ENCODE results near the gene TFF3.

Gene TFF3

DNA sequence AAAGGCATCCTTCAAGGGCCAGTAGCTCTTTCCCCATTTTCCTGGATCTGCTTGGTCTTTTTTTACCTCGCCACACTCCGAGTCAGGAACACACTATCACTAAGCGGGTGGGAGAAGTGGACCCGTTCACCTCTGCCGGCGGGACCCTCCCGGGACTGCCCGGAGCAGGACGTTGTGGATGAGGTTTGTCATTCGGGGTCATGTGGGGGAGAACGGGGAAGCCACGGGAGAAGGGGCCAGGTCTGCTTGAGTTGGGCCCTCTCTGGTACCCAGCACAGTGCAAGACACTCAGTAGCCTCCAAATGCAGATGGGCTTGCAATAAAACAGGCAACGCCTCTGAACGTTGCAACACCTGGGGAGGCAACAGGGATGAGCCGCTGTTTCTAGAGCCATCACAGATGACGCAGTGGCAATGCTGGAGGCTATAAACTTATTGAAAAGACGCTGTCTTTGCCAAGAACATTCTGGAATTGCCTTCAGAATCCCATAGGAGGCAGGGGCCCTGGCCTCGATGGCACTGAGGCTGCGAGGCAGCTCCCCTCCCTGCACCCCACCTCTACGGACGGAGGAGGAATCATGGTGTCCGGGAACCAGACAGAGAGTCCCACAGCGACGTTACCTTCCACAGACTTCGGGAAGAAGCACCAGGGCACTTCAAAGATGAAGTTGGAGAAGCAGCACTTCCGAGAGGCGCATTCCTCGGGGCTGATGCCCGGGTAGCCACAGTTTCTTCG, 31.8 kb upstream of the TFF3 start:
- no peak for DNase-seq

DNA sequence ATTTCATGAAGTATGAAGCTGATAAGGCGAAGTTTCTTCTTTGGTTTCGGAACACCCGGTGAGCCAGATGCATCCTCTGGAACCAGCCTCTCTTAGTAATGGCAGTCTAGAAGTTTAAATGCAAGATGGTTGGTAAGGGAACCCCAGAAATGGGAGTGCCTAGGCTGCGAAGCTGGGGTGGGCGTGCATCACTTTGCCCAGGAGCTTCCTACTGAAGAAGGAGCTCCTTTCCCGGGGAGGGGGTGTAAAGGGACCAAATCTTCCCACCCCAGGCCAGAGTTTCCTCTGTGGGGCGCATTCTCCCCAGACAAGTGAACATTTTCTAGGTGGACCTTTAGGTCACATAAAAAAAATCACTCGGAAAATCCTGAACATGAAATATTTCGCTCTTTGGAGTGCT, 31.2 kb upstream of the TFF3 start:
- DNase-seq = no peak

DNA sequence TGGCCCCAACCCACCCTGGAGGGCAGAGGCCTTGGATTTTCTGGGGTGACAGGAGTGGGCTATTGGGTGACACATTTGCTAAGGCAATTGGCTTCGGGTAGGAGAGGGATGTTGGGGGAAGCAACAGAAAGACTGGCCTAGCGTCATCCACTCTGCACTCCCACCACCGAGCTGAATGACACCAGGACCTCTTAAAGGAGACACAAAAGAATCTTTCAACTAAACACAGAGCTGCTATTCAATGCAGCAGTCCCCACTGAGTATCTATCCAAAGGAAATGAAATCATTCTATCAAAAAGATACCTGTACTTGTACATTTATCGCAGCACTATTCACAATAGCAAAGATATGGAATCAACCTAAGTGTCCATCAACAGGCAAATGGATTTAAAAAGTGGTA, 29.4 kb upstream of the TFF3 start:
- DNase-seq = no peak

DNA sequence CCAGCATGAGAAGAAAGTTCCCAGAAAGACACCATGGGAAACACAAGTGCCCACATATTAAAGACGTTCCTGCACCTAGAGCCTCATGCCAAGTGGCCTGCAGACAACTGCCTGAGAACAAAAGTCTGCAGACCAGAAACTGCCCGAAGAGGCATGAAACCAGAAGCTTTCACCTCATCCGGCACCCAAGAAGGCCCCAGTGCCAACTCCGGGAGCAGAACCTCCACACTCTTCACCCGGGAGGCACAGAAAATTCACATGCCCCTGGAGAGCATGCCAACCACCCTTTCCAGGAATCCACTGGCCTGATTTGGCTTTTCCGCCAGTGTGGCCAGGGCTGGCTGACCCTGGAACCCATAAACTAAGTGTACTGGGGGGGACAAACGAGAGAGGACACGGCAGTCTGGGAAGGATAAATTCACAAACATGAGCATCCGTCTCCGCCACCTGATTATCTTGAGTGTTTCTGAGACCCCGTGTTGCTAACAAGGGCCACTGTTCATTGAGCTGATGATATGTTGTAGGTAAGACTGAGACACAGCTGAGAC, 28.8 kb upstream of the TFF3 start:
- DNase-seq = no peak

DNA sequence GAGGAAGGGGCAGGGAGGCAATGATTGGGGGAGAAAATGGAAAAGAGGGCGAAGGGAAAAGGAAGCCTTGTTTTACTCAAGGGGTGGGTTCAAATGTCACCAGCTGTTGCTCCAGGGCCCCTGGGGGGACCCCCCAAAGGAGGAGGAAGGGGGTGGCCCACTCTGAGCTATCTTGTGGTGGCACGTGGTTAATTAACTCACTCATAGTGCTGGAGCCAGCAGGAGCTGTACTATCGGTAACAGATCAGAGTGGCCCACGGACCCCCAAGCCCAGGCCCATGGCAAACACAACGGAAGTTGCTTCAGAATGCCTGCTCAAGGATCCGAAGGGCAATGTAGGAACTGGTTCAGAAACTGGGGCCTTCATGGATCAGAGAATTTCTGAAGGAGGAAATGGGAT, 28.3 kb upstream of the TFF3 start:
- no peak for DNase-seq

DNA sequence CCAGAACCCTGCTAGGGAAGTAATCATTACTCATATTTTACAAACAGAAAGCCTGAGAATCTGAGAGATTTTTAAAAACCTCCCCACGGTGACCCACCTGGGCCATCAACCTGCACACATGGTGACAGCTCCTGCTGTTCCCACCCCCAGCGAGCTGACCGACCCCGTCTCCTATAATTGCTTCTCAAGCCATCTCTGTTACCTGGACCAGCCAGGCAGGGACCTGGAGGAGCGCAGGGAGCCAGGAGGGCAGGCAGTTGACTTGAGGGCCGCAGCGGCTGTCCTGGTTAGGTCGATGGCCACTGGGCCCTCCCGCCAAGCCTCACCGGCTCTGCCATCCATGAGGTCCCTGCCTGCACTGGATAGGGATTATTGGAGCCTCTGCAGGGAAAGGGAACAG, 27.9 kb upstream of the TFF3 start:
- DNase-seq = no peak

DNA sequence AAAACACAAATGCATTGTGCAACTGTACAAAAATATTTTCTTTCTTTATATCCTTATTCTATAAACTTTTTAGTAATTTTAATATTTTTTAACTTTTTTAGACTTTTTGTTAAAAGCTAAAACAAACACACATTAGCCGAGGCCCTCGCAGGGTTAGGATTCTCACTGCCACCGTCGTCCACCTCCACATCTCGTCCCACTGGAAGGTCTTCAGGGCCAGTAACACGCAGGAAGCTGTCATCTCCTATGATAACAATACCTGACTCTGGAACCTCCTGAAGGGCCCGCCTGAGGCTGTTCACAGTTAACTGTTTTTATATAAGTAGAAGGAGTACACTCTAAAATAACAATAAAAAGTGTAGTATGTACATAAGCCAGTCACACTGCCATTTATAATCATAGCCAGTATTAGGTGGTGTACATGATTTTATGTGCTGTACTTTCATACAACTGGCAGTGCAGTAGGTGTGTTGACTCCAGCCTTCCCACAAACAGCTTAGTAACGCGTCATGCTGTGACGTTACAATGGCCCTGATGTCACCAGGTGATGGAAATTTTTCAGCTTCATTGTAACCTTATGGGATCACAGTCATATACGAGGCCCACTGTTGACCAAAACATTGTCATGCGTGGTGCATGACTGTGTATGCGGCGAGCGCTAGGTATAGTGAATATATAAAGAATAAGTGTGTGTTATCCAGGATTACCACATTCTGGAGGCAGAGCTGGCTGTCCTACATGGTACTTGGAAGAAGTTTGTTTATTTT, 26.8 kb upstream of the TFF3 start:
- no peak for DNase-seq

DNA sequence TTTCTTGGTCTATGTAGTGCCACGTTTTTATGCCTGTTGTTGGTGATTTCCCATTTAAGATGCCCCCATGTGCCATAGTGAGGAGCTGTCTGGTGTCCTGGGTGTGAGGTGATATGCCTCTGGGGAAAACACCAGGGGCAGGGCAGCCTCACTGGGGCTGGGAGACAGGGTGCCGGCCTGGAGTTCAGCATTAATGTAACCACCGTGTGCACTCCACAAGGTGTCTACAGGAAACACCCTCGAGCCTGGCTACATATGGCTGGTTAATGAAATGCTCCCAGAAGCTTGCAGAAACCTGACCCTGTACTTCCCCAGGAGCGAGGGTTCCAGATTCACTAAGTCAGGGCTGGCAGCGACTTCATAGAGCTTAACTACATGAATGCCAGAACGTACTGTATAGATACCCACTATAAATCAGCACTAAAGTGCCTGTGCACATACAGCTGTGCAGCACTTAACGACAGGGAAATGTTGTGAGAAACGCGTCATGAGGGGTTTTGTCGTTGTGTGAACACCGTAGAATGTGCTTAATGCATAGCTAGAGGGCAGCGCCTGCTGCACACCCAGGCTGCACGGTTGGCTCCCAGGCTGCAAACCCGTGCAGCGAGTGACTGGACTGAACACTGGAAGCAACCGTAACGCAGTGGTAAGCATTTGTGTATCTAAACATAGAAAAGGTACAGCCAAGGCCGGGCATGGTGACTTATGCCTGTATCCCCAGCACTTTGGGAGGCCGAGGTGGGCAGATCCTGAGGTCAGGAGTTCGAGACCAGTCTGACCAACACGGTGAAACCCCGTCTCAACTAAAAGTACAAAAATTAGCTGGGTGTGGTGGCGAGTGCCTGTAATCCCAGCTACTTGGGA, 25.2 kb upstream of the TFF3 start:
- DNase-seq = no peak

DNA sequence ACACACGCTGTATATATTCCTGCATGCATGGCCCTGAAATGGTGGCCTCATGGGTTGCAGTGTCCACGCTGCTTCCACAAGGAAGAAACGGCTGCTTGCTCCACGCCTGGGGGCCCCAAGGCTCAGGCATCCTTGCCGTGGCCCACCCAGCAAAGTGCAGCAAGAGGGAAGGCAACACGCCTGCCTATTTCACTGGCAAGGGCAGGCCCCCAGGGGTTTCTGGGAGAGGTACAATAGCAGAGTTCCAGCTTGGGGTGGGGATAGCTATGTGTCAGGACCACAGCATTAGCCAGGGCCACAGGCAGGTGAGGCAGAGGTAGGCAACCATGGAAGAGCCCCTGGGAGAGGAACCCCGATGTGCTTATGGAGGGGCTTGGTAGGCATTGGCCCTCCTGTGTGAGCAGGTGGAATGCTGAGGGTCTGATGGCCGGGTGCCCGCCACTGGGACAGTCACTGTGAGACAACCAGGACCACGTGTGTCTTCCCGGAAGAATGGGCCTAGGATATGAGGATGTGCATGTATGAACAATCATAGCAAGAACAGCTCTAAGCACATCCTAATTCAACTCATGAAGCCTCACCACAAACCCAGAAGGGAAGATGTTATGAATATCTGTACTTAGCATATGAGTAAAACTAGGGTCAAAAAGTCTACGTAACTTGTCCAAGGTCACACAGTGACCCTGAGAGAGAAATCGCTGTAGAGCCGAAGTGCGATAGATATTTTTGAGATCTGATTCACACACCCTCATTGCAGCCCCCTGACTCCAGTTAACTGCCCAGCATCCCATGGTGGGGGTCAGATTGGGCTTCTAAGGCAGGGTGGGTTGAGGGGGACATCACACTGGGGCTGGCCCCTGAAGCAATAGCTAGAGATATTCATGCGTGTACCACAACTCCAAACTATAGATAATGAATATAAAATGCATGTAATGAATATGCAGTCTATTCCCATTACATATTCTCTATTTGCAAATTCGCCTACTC, 23.8 kb upstream of the TFF3 start:
- no peak for DNase-seq

DNA sequence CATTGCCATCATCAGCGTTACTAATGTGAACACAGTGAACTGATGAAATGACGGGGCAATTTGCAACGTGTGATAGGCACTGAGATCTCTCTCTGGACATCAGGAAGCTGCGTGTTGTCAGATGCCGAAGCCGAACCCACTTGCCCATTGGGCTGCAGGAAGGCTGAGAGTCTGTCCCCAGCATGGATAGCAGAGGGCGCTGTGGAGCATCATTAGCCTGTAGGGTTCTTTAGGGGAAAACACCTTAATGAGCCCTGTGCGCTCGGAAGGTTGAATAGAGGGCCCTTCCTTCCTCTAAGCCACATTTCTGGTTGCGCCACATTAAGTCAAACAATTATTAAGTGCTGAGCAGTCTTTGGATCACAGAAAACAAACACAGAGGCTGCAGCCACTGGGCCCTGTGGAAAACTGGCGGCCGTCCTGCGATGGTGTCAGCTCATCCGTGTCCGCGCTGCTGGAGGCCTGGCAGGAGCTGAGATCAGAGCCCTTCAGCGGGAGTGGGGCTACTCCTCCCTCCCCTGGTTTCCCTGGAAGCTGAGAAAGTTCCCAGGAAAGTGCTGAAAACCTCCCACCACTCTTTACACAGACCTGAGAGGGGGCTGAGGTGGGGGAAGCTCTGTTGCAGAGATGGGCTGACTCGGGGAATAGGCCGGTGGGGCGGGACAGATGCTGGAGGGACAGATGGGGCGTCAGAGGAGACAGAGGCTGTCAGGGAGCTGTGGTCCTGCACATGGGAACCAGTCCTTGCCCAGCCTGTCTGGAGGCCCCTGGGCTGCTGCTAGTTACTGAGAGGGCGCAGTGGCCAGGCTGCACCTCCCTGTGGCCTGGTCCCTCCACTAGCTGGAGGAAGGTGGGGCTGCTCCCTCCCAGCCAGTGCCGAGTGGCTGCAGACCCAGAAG, 22.9 kb upstream of the TFF3 start:
- peak; percentile 84 for DNase-seq

DNA sequence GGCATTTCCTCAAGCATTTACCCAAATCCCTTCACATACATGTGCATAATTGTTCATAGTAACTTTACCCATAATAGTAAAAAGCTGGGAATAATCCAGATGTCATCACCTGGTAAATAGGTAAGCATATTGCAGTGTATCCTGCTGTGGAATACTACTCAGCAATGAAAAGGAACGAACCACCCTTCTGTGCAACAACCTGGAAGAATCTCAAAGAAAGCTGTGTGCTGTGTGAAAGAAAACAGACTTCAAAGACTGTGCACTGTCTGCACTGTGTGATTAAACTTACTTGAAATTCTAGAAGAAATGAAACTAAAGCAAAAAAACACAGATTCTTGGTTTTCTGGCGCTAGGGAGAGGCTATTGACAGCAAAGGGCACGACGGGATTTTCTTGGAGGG, 22.1 kb upstream of the TFF3 start:
- no peak for DNase-seq

DNA sequence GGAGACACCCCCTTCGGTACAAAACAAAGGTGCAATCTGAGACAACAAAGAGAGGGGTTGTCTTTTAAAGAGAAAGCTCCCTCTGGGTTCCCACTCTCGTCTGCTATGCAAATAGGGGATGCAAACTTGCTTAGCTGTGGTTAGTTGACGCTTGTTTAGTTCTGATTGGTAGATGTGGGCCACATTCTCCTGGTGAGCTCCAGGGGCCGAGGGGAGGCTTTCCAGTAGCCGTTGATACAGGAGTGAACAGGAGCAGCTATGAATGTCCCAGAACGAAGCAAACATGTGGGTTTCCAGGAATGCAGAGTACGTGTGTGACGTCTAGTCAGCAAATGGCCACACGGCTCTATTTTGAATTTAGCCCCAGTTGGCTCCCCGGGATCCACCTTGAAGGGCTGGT, 20.8 kb upstream of the TFF3 start:
- DNase-seq = peak; percentile 34

DNA sequence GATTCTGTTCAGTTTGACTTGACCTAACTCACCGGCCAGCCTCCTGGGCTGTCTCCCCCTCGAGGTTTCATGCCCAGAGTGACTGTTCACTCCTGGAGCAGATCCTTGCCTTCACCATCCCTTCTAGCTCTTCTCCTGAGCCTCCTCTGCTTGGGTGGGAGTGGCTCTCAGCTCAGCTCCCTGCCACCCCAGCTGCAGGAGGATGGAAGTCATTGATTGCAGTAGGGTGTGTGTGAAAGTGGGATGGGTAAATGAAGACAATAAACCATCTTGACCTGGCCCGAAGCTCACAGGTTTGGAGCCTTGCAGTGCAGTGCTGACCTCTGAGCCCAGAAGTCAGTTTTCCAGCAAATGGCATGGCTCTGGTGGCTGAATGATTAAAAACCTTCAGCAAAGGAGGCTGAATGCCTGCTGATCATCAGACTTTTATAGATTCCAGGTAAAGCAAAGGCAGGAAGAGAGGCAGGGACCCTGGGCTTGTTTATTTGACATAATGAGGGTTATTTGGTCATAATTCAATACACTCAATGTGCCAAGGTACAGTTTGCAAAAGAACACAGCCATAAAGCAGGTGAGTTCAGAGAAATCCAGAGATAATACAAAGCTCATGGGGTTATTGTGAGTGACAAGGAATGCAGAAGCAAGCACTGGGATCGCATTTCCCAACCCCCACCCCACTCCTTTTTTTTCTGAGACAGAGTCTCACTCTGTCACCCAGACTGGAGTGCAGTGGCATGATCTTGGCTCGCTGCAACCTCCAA, 17.5 kb upstream of the TFF3 start:
- DNase-seq = no peak

DNA sequence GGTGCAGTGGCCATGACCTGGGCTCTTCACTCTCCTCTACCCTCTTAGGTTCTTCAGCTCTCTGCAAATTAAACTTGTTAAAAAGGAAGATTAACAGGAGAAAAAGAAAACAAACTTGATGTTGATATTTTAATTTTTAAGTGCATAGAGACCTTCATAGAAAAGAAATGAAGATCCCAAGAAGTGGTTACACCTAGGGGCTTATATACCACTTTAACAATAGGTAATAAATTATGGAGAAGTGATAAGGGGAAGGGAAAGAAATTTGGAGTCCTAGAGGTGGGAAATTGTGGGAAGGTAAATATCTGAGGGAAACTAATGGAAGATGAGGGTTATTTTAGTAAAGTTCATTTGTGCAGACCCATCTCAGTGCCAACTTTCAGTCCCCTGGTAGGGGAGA, 16.5 kb upstream of the TFF3 start:
- no peak for DNase-seq

DNA sequence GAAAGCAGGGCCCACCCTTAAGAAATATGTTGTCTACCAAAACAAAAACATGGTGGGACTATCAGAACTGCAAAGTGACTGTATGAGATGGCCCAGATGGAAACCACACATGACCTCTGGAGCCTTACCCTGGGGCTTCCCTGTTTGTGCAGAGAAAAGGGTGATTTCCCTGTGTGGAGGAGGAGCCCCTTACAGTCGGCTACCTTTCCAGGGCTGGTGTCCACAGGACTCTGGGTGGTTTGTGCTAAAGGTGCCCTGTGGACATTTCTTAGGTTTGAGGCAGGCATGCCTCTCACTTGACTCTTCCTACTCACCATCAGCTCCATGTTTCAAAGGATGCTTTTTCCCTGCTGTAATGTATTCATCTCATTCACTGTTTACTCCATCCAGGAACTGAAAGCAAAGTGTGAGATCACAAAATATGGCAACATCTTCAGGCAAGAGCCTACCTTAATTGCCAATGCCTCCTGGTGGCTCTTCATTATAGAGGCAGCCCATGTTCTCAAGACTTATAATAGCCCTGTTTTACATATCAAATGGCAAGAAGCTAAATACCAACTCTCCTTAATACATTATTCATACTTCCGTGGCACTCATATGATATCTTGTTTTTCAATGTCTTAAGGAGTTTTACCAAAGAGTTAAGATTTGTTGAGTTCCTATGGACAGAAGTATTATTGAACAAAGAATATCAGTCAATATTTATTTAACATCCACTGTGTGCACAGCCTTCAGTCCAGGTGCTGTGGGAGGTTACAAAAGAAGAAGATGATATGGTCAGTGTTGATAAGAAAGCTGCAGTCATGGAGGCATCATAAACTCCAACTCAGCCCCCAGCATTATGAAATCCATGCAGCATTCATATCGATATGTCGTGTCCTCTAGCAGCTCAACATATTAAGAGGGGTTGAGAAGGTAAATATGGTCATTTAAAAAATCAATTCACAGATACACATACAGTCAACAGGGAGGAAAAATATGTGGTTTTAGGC, 15.5 kb upstream of the TFF3 start:
- no peak for DNase-seq

DNA sequence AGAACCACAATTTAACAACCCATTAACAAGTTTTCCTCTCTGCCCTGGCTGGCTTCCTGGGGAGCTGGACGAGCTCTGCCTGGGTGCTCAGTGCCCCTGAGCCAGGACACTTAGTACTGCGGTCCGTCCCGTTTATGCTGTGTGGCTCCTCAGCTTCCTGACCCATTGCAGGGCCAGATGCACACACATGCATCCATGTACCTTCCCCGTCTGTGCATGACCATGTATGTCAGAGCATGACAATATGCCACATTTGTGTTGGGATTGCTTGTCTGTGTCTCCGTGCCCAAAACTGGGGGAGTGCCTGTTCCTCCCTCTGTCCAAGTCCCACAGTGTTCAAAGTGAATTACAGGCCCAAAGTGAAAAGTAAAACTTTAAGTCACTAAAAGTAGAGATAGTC, 9.7 kb upstream of the TFF3 start:
- no peak for DNase-seq

DNA sequence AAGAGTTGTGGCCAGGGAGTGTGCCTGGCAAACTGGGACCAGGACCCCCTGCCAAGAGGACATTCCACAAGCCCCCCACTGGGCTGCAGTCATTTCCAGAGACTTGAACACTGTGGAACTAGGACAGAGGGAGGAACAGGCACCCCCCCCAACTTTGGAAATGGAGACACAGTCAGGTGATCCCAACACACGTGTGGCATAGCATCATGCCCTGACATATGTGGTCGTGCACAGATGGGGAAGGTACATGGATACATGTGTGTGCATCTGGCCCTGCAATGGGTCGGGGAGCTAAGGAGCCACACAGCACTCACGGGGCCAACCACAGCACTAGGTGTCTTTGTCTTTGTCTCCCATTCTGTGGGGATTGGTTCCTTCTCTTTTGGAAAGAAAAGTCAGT, 6.6 kb upstream of the TFF3 start:
- DNase-seq = no peak

DNA sequence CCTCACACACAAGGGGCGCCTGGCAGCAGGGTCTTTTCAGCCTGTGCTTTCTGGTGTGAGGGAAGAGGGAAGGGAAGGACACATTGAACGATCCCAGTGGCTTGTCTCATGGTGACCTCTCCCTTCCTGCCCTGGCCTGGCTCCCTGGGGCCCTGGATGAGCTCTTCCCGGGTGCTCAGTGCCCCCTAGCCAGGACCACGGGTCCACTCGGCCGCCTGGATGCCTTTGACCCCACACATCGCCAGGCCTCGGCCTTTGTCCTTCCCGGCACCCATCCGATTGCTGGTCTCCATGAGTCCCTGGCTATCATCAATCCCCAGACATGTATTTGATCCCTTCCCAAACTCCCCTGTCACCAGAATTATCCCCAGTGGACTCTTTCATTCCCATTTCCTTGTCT, 6.0 kb upstream of the TFF3 start:
- no peak for DNase-seq

DNA sequence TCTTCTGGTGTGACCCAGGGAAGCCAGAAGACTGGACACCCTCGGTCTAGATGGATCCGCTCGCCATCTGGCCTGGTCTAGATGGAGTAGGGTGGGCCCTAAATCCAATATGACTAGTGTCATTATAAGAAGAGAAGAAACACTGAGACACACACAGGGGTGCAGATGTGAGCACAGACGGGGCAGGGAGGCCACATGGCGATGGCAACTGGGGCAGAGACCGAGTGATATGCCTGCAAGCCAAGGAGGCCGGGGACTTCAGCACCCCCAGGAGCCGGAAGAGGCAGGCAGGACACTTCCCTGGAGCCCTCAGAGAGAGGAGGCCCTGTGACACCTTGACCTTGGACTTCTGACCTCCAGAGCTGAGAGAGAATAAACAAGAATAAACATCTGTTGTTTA, 5.6 kb upstream of the TFF3 start:
- no peak for DNase-seq
